HepG2 (cell line): ENCODE data around the gene CCDC116. TPM values are rescaled to one million over a fixed set of nuclear protein-coding genes. Genes with fewer than 3 reads are reported as not detected.
A peak's percentile ranks its signal among the peaks of the same experiment; 100 is the strongest.

Experiments used
- ADNP ChIP-seq: sonication (generic); formaldehyde crosslinking; IDR thresholded peaks from 2 replicates; pipeline ENCODE4 v1.4.0; 2020; ENCODE audit warnings: missing genetic modification reagents
- ATM ChIP-seq: fragments of 450-650 bp; IDR thresholded peaks from 2 replicates; pipeline ENCODE4 v1.7.1; 2017; ENCODE audit warnings: mild to moderate bottlenecking, borderline replicate concordance
- DNMT3B ChIP-seq: conservative IDR thresholded peaks from 2 replicates; pipeline ENCODE4 v1.6.1; 2016; ENCODE audit warnings: missing biosample characterization, control low read depth
- GTF2F1 ChIP-seq: fragments of 150-350 bp; IDR thresholded peaks from 2 replicates; pipeline ENCODE4 v1.6.1; 2014; ENCODE audit warnings: low read length
- IRF2 ChIP-seq: IDR thresholded peaks from 2 replicates; pipeline ENCODE4 v1.6.1; 2018; ENCODE audit warnings: missing genetic modification reagents, missing compliant biosample characterization
- KAT7 ChIP-seq: IDR thresholded peaks from 2 replicates; pipeline ENCODE4 v1.6.1; 2018; ENCODE audit warnings: borderline replicate concordance, missing compliant biosample characterization
- KIAA2018 ChIP-seq: sonication (generic); formaldehyde crosslinking; IDR thresholded peaks from 2 replicates; pipeline ENCODE4 v1.5.0; 2020; ENCODE audit warnings: mild to moderate bottlenecking, missing genetic modification reagents, borderline replicate concordance
- MIXL1 ChIP-seq: IDR thresholded peaks from 2 replicates; pipeline ENCODE4 v1.6.1; 2016
- NR3C1 ChIP-seq: sonication (generic); formaldehyde crosslinking; IDR thresholded peaks from 2 replicates; pipeline ENCODE4 v1.4.0; 2020; ENCODE audit warnings: missing genetic modification reagents
- PRDM15 ChIP-seq: sonication (generic); formaldehyde crosslinking; IDR thresholded peaks from 2 replicates; pipeline ENCODE4 v1.4.0; 2020; ENCODE audit warnings: missing genetic modification reagents
- SP1 ChIP-seq, 2 experiments: fragments of 450-650 bp in 1 of 2; sonication (generic) in 1 of 2; formaldehyde crosslinking in 1 of 2; IDR thresholded peaks; 2 replicates each; pipeline versions ENCODE4 v1.4.0 to v1.6.1; 2016 to 2020; ENCODE audit warnings: missing genetic modification reagents in 1 of 2
- ZBTB21 ChIP-seq: sonication (generic); formaldehyde crosslinking; IDR thresholded peaks from 2 replicates; pipeline ENCODE4 v1.4.0; 2020; ENCODE audit warnings: missing genetic modification reagents
- ZBTB7B ChIP-seq: sonication (generic); formaldehyde crosslinking; IDR thresholded peaks from 2 replicates; pipeline ENCODE4 v1.4.0; 2020; ENCODE audit warnings: missing genetic modification reagents
- ZNF3 ChIP-seq: IDR thresholded peaks from 2 replicates; pipeline ENCODE4 v1.7.0; 2017; ENCODE audit warnings: inconsistent platforms
- ZNF773 ChIP-seq: sonication (generic); formaldehyde crosslinking; IDR thresholded peaks from 2 replicates; pipeline ENCODE4 v1.4.0; 2020; ENCODE audit warnings: missing genetic modification reagents, borderline replicate concordance
- ZNF839 ChIP-seq: sonication (generic); formaldehyde crosslinking; IDR thresholded peaks from 2 replicates; pipeline ENCODE4 v1.4.0; 2020; ENCODE audit warnings: missing genetic modification reagents, mild to moderate bottlenecking, borderline replicate concordance
- polyA plus RNA-seq, 8 experiments: library from polyadenylated mRNA; depleted of rRNA in 3 of 8; stranded (reverse) in 7 of 8; unstranded in 1 of 8; fragments of >200 nt; fragmentation: Illumina TruSeq in 4 of 8; extraction: Trizol in 4 of 8; gene quantifications; 2 replicates each; pipeline versions ENCODE4 v1.2.1 to v1.2.3, GENCODE V29; 2011 to 2016; ENCODE audit warnings: low read depth in 4 of 8, missing spikeins in 1 of 8, mixed read lengths in 1 of 8; ENCODE audit not compliant: insufficient read depth in 1 of 8
- total RNA-seq, 5 experiments: library from RNA; depleted of rRNA; stranded (reverse); fragments of >200 nt; fragmentation: Illumina TruSeq; extraction: Trizol; gene quantifications; 2 replicates each; pipeline ENCODE4 v1.2.3, GENCODE V29; 2016; ENCODE audit warnings: low read depth in 1 of 5

Gene CCDC116
- total and polyA plus RNA-seq, 2 of the 13 experiments (the other 11 are each of a cell fraction or from before 2014, with no cell fraction given), result 0.15 to 0.33 TPM

GRCh38 chr22:21642584-21643448 lies 10.3 kb downstream of the CCDC116 start (continued):
- TF ChIP-seq GTF2F1 (no peak), DNMT3B (CRISPR knock-in tag) (no peak), ZNF3 (CRISPR knock-in tag) (0 out of 2 replicates have a peak, but pooled peaks have one; percentile 26), IRF2 (CRISPR knock-in tag) (no peak), ZNF773 (CRISPR knock-in tag) (no peak), ZBTB21 (no peak), KAT7 (CRISPR knock-in tag) (0 out of 2 replicates have a peak, but pooled peaks have one; percentile 15), PRDM15 (no peak), ZBTB7B (no peak), ATM (no peak), SP1 (IDR thresholded peaks at IDR 0.05) (no peak), SP1 (CRISPR knock-in tag; IDR thresholded peaks at IDR 0.05) (no peak), ADNP (CRISPR knock-in tag) (no peak), NR3C1 (no peak), ZNF839 (CRISPR knock-in tag) (0 out of 2 replicates have a peak, but pooled peaks have one; percentile 12), MIXL1 (CRISPR knock-in tag) (peak; percentile 24; the same call in 1 of the 2 replicates), KIAA2018 (CRISPR knock-in tag) (no peak)
